KOPT-K1 (cell line): Measurements from ENCODE around the gene ANP32A.
"Not testable (repeated sequence)": the region's sequence is repeated elsewhere in the genome, so short reads cannot be mapped to it uniquely, and the experiment has no call there.

ENCODE experiments used
- H3K27ac ChIP-seq: fragments of 200-600 bp; sonication (generic); 2 replicates; pipeline ENCODE4 v1.5.1; 2016; ENCODE audit warnings: antibody characterized with exemption, mild to moderate bottlenecking, low read depth, low read length; ENCODE audit not compliant: poor library complexity, severe bottlenecking
- H3K36me3 ChIP-seq: fragments of 200-600 bp; sonication (generic); 2 replicates; pipeline ENCODE4 v1.5.1; 2017; ENCODE audit warnings: antibody characterized with exemption, mild to moderate bottlenecking, low read length, moderate library complexity; ENCODE audit not compliant: insufficient read depth
- H3K9me3 ChIP-seq: fragments of 200-600 bp; sonication (generic); 2 replicates; pipeline ENCODE4 v1.5.1; 2017; ENCODE audit warnings: antibody characterized with exemption, low read length, mild to moderate bottlenecking; ENCODE audit not compliant: insufficient read depth, poor library complexity, severe bottlenecking

Gene ANP32A

GRCh38 chr15:68820295-68821189, at the start of gene ANP32A:
ANP32A (minus strand) TSS chr15:68820895; CDS start chr15:68820751, 144 bp downstream.
- peaks cover 8% of the 10 kb centered on the region for H3K36me3 ChIP-seq
- H3K27ac ChIP-seq: peak within 1 kb of the TSS; percentile 99

GRCh38 chr15:68868296-68868695, 47.6 kb upstream of the ANP32A start:
- Histone ChIP-seq H3K27ac (no peak overlapping the region), H3K36me3 (no peaks in the 10 kb centered on the region), H3K9me3 (no peaks in the 10 kb centered on the region)

More at GRCh38 chr15:68820295-68821189, at the start of gene ANP32A:
- no peaks in the 10 kb centered on the region for H3K9me3 ChIP-seq

GRCh38 chr15:68862415-68862814, 41.7 kb upstream of the ANP32A start:
- Histone ChIP-seq H3K9me3 (peaks cover 12% of the 10 kb centered on the region), H3K36me3 (no peaks in the 10 kb centered on the region), H3K27ac (no peak overlapping the region)

- H3K36me3 ChIP-seq, H3K27ac ChIP-seq: not testable (repeated sequence)
- H3K9me3 ChIP-seq: peaks cover 18% of the 10 kb centered on the region
These were observed 38.0 kb upstream of the ANP32A start for GRCh38 chr15:68858666-68859065.

- not testable (repeated sequence) for H3K27ac ChIP-seq, H3K36me3 ChIP-seq
- H3K9me3 ChIP-seq: peaks cover 18% of the 10 kb centered on the region
These were observed 36.7 kb upstream of the ANP32A start for GRCh38 chr15:68857443-68857842.

- H3K9me3 ChIP-seq: peaks cover 7% of the 10 kb centered on the region
- H3K36me3 ChIP-seq: no peaks in the 10 kb centered on the region
- no peak overlapping the region for H3K27ac ChIP-seq
These were observed 31.8 kb upstream of the ANP32A start for GRCh38 chr15:68852461-68852860.

GRCh38 chr15:68851971-68852370, 31.3 kb upstream of the ANP32A start:
- Histone ChIP-seq H3K9me3 (peaks cover 2% of the 10 kb centered on the region), H3K36me3 (no peaks in the 10 kb centered on the region), H3K27ac (no peak overlapping the region)

GRCh38 chr15:68849497-68849896, 28.8 kb upstream of the ANP32A start:
- no peak overlapping the region for H3K27ac ChIP-seq
- no peaks in the 10 kb centered on the region for H3K9me3 ChIP-seq
- H3K36me3 ChIP-seq: no peaks in the 10 kb centered on the region

GRCh38 chr15:68846851-68847439, 26.2 kb upstream of the ANP32A start:
- Histone ChIP-seq H3K9me3 (no peaks in the 10 kb centered on the region), H3K36me3 (no peaks in the 10 kb centered on the region)

GRCh38 chr15:68844856-68845550, 24.3 kb upstream of the ANP32A start:
- H3K9me3 ChIP-seq: no peaks in the 10 kb centered on the region
- no peak overlapping the region for H3K27ac ChIP-seq
- no peaks in the 10 kb centered on the region for H3K36me3 ChIP-seq

More at GRCh38 chr15:68846851-68847439, 26.2 kb upstream of the ANP32A start:
- no peak overlapping the region for H3K27ac ChIP-seq

GRCh38 chr15:68843425-68844311, 23.0 kb upstream of the ANP32A start:
- Histone ChIP-seq H3K36me3 (no peaks in the 10 kb centered on the region), H3K9me3 (no peaks in the 10 kb centered on the region), H3K27ac (no peak overlapping the region)

GRCh38 chr15:68842958-68843357, 22.3 kb upstream of the ANP32A start:
- H3K36me3 ChIP-seq: no peaks in the 10 kb centered on the region
- no peaks in the 10 kb centered on the region for H3K9me3 ChIP-seq
- H3K27ac ChIP-seq: no peak overlapping the region

- H3K36me3 ChIP-seq: no peaks in the 10 kb centered on the region
- H3K9me3 ChIP-seq: peaks cover 17% of the 10 kb centered on the region
- peak overlapping the region; percentile 50 for H3K27ac ChIP-seq
These were observed 13.7 kb upstream of the ANP32A start for GRCh38 chr15:68834346-68834745.

GRCh38 chr15:68833700-68834331, 13.1 kb upstream of the ANP32A start:
- Histone ChIP-seq H3K27ac (peak overlapping the region; percentile 50), H3K9me3 (peaks cover 17% of the 10 kb centered on the region), H3K36me3 (no peaks in the 10 kb centered on the region)
